ENCODE results near the gene DNAAF3. TPM values are rescaled to one million over a fixed set of nuclear protein-coding genes. Genes with fewer than 3 reads are reported as not detected.
"Not testable (repeated sequence)": the region's sequence is repeated elsewhere in the genome, so short reads cannot be mapped to it uniquely, and the experiment has no call there.

DNAAF3 gene
- total RNA-seq, 1 experiment from 2014 or later, result 21.1 TPM

- DNase-seq (ENCODE audit: low spot score), result peak; percentile 23
Observed at GRCh38 chr19:55176076-55176475, 9.7 kb upstream of the DNAAF3 start.

DNA sequence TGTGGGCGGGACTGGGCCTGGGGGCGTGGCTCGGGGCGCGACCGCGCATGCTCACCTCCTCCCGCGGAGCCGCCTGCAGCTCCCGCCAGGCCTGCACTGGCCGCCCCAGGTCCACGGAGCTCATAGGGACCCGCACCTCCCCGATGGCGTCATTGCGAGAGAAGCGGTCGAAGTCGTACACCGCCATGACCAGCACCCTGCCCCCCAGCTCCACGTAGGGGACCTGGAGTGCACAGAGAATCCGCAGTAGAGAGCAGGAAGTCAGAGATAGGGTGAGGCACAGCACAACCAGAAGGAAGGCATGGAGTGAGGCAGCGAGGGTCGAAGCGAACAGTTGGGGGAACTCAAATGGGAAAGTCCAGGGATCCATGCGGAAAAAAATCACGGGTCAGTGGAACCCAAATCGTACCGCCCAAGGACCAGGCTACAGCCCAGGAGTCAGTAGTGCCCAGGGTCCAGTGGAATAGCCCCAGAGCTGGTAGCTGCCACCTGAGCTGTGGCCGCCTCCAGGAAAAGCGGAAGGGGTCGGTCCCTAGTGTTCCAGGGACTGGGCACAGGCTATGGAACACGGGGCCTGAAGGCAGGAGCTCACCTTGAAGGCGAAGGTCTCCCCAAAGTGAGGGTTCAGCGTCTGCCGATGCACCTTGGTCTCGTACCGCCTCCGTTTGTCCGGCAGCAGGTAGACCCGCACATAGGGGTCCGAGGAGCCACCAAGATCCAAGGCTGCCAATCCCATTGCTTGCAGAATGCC lies 8.9 kb upstream of the DNAAF3 start:
- no peak for DNase-seq (ENCODE audit: low spot score)

DNA sequence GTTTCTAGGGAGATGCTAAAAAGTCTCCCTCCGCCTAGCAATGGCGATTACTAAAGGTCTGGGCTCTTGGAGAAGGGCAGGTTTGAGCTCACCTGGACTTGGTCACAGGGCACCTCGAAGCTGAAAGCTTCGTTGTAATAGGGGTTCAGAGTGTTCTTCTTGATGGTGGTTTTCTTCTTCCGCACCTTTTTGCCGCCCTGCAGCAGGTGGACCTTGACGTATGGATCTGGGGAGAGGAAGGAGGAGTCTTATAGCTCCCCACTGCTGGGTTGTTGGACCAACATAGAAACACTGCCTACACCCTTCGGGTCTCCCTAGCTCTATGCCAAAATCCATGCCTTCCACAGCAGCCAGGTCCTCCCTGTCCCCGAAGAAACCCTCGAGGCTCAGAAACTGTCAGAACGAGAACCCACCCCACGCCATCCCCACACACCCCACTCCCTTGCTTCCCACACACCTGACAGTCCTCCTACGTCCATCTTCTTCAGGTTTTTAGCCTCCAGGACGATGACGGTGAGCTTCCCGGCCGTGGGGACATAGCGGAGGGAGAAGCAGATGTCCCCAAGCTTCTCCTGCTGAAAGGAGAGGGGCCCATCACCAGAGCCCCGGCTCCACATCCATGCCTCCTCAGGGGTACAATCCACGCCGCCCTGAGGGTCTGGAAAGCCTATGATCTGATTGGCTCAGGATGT lies 8.2 kb upstream of the DNAAF3 start:
- no peak for DNase-seq (ENCODE audit: low spot score)

DNA sequence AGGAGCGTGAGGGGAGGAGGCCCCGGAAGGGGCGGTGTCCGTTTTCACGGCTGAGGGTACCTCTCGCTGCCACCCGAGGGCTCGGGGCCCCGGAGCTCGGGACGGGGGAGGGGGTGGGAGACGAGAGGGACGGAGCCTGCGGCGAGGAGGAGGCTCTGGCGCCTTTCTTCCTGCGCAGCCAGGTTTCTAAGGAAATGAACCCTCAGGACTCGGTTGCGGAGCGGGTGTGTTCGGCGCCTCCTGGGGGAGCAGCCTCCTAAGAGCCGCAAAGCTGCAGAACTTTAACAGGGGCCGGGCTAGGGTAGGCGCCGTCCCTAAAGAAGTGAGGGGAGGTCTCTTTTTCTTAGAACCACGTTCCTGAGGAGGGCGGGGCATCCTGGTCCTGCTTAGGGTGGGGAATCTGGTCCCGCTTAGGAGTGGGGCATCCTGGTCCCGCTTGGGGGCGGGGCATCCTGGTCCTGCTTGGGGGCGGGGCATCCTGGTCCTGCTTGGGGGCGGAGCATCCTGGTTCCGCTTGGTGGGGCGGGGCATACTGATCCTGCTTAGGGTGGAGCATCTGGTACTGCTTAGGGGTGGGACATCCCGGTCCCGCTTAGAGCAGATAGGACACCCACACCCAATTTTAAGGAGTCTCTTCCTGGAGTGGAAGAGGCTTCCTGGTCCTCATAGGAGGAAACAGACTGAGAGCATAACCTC lies 7.4 kb upstream of the DNAAF3 start:
- DNase-seq (ENCODE audit: low spot score), result peak; percentile 87

- DNase-seq (ENCODE audit: low spot score), result no peak
Observed at GRCh38 chr19:55173186-55173713, 6.8 kb upstream of the DNAAF3 start.

GRCh38 chr19:55172741-55173140 lies 6.3 kb upstream of the DNAAF3 start:
- DNase-seq (ENCODE audit: low spot score), result no peak

GRCh38 chr19:55172318-55172717 lies 5.9 kb upstream of the DNAAF3 start:
- not testable (repeated sequence) for DNase-seq (ENCODE audit: low spot score)

- no peak for DNase-seq (ENCODE audit: low spot score)
Observed at GRCh38 chr19:55171440-55171839, 5.0 kb upstream of the DNAAF3 start.

DNA sequence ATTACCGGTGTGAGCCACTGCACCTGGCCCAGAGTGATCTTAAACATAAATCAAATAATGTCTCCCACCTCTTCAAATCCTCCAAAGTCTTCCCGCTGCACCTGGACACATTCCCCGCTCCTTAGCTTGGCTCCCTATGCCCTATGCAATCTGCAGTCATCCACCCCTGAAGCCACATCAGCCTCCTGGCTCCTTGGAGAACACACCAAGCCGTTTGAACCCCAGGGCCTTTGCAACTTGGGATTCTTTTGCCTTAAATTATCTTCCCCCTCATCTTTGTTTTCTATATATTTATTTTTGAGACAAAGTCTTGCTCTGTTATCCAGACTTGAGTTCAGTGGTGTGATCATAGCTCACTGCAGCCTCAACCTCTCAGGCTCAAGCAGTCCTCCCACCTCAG lies 2.7 kb upstream of the DNAAF3 start:
- no peak for DNase-seq (ENCODE audit: low spot score)

DNA sequence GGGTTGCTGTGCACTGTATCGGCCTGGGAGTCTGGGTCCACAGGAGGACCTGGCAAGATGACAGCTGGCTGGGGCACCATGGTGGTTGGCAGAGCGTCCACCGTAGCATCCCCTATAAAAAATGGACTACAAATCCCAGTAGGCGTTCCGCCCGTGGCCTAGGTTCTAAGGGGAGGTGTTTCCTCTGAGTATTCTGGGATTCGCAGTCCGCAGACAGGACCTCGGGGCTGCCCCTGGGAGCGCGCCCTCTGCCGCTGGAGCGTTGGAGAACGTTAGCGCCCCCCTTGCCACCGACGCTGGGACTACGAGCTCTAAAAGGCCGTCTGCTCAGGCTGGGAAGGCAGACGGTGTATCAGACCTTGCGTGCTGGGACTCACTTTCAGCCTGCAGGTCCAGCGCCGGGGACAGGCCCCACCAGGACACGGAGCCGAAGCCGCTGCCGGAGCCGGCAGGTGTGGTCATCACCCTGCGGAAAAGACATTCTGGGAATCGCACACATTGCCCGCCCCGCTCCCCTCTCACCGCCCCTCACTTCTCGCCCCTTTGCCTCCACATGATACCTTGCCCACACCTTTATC lies 372 bp downstream of the DNAAF3 start:
- peak; percentile 97 for DNase-seq (ENCODE audit: low spot score)

DNA sequence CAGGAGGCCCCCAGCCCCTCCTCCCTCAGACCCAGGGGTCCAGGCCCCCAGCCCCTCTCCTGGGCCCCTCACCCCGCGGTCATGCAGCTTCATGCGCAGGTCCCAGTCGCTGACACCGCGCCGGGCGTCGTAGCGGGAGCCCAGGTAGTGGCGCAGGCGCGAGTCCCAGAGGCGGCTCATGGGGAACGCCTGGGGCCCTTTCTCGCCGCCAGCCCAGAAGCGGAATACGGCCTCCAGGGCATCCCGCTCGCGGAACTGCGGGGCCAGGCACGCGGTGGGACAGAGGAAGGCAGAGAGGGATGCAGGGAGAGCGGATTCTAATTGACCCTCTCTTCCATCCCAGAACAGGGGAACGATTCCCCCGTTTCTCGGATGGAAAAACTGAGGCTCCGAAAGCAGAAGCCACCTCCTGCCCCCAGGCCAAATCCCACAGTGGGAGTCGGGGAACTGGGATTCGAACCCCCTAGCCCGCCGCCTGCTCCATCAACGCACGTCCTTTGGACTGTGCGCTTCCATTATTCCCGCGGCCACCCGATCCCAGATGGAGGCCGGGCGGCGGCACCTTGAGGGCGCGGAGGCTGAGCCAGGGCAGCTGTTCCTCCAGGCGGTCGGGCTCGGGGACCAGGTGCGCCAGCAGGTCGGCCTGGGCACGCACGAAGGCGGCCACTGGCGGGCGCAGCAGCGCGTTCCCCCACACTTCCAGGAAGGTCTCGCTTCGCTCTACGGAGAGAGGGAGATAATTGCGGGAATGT lies 4.7 kb downstream of the DNAAF3 start:
- DNase-seq (ENCODE audit: low spot score), result no peak

DNA sequence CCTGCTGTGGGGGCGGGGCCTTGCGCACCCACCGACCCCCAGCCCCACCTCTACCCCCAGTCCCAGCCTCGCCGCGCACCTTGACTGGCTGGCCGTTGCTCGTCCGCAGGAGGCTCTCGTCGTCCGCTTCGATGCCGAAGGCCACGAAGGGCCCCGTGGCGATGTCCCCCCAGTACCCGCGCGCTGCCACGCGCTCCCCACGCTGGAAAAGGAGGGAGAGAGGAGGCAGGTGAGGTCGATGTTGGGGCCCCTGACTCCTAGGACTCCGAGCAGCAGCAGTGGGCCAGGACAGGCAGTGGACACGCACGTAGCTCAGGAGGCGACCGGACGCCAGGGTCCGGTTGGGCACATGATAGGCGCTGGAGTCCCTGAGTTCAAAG lies 5.4 kb downstream of the DNAAF3 start:
- DNase-seq (ENCODE audit: low spot score), result no peak

DNA sequence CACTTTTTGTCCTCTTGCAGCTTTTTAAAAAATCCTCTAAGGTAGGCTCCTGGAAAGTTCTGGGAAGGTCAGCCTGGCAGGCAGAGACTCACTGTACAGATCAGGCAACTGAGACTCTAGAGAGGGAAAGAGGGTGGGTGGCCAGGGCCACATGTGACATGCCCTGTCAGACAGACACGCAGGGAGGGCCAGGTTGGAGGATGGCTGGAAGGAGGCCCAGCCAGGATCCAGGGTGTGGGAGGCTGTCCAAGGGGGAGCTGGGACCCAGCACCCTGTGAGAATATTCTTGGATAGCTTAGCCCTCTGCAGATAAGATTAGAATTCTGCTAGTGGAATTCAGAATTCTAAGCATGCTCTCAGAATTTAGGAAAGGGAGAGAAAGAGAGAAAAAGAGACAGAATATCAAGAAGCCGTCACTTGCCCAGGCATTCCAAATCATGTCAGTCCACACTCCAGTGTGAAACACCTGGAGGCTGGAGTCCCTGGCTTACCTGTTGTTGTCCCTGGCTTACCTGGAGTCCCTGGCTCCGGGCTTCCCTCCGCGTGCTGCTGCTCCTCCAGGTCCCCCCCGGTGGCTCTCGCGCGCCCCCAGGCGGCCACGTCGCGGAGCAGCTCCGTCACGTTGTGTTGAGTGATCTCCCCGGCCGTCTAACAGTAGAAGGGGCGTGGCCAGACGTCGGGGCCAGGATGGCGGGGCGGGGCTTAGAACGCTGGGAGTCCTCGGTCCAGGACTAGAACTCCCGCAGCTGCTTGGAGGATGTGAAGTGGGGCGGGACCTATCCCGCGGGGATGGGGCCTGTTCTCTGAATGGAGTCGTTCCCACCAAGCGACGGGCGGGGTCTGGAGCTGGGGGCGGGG lies 6.1 kb downstream of the DNAAF3 start:
- DNase-seq (ENCODE audit: low spot score), result peak; percentile 99

DNA sequence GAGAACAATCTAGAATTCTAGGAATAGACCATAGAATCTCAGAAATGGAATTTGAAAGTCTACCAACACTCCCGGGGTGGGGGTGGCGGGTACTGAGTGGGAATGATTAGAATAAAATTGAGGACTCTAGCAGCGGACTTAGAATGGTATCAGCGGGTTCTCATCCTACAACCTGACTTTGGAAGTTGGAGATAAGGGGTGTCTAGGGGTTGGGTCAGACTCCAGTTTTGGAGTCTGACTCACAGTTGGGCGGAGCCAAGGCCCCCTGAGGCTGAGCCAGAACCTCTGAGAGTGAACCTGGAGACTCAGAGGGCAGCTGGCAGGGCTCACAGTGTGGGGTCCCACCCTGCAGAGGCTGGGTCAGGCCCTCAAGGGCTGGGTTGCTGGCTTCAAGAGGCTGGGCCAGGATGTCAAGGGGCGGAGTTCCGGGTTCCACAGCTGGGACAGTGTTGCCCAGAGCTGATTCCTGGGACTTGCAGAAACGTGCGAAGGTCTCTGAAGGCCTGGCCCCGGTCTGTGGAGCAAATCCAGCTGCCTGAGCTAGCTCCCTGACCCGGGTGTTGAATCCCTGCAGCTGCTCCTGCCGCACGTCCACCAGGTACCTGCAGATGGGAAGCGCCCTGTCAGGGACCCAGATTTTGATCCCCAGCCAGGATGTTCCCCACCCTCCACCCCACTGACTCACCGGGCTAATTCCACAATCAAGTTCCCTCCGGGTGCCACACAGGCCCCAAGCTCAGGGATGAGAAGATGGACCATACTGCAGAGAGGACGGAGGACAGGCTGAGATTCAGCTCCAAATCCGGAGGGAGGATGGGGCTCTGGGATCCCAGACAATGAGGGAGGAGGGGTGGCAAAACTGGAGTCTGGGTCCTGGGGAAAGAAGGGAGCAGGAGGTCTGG lies 7.3 kb downstream of the DNAAF3 start:
- DNase-seq (ENCODE audit: low spot score), result no peak

DNA sequence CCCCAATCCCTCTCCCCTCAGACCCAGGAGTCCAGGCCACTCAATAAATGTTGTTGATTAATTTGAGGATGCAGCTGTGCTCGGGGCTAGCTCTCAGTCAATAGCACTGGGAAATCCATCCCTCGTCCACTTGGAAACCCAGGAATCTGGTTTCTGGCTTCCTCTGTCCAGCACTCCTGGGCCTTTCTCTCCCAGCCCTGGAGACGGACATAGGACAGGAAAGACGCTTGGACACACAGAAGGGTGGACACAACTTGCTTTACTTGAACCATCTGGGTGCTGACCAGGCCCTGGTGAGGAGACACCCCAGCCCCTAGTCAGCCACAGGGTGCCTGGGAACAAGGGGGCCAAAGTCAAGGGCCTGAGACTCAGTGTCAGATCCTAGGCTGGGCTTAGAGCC lies 8.0 kb downstream of the DNAAF3 start:
- no peak for DNase-seq (ENCODE audit: low spot score)

GRCh38 chr19:55157064-55157908 lies 9.1 kb downstream of the DNAAF3 start, which contains the start of gene TNNI3:
Gene TNNI3, minus strand, starts transcription at chr19:55157732. Its CDS starts 143 bp downstream, at chr19:55157589.
- no peak for DNase-seq (ENCODE audit: low spot score)

- DNase-seq (ENCODE audit: low spot score), result peak; percentile 96
Observed at GRCh38 chr19:55156202-55157063, 10.0 kb downstream of the DNAAF3 start.
